Measurements from ENCODE around the gene CCDC124.
"Not testable (repeated sequence)": the region's sequence is repeated elsewhere in the genome, so short reads cannot be mapped to it uniquely, and the experiment has no call there.

- not testable (repeated sequence) for TF ChIP-seq CTCF, POLR2A, EP300, POLR2AphosphoS5 (IDR thresholded peaks at IDR 0.05)
Measured at GRCh38 chr19:17918151-17918550, 14.7 kb upstream of the CCDC124 start.
